Thoracic aorta (tissue), 2 donors: ENCODE data around the gene SAPCD2. TPM values are rescaled to one million over a fixed set of nuclear protein-coding genes. Genes with fewer than 3 reads are reported as not detected.
A peak's percentile ranks its signal among the peaks of the same experiment; 100 is the strongest.

Experiments
- ATAC-seq: fragments of 150-250 bp; one replicate; pipeline ENCODE4 v1.8.0; 2017; ENCODE audit warnings: low read depth; ENCODE audit not compliant: insufficient number of reproducible peaks, low FRiP score
- DNase-seq: peaks from one replicate; pipeline ENCODE4 v3.0.0-alpha.2; 2020; ENCODE audit warnings: low spot score
- H3K27ac ChIP-seq, 2 donors: fragments of 200-600 bp; sonication (generic); 1 replicate in 1 of 2; 2 replicates in 1 of 2; pipeline ENCODE4 v1.5.1; 2016; ENCODE audit warnings: mild to moderate bottlenecking in 2 of 2, moderate library complexity in 2 of 2
- H3K27me3 ChIP-seq: fragments of 200-600 bp; sonication (generic); replicated peaks from 2 replicates; pipeline ENCODE4 v1.6.0; 2016; ENCODE audit warnings: mild to moderate bottlenecking; ENCODE audit not compliant: insufficient read depth
- H3K36me3 ChIP-seq: fragments of 200-600 bp; sonication (generic); one replicate; pipeline ENCODE4 v1.5.1; 2016
- H3K4me1 ChIP-seq, 2 donors: fragments of 200-600 bp; sonication (generic); 1 replicate in 1 of 2; 2 replicates in 1 of 2; pipeline versions ENCODE4 v1.5.1 to v1.6.0; 2016; ENCODE audit warnings: low read depth in 2 of 2, mild to moderate bottlenecking in 1 of 2; ENCODE audit not compliant: control insufficient read depth in 1 of 2
- H3K4me3 ChIP-seq: fragments of 200-600 bp; sonication (generic); 2 replicates; pipeline ENCODE4 v1.5.1; 2016; ENCODE audit warnings: mild to moderate bottlenecking
- H3K9me3 ChIP-seq: fragments of 200-600 bp; sonication (generic); 2 replicates; pipeline ENCODE4 v1.5.1; 2016
- total RNA-seq, 2 donors: library from RNA; depleted of rRNA; stranded (reverse); fragments of >200 nt; gene quantifications; one replicate each; pipeline versions ENCODE4 v1.1.0 to v1.2.3, GENCODE V29; 2016
- TF ChIP-seq, protein P1 (sequence below): fragments of 200-600 bp; sonication (generic); IDR thresholded peaks from one replicate; pipeline ENCODE4 v1.5.1; 2019; ENCODE audit warnings: antibody characterized with exemption

Gene SAPCD2
- total RNA-seq, 2 donors from 2014 or later: 0.41 to 0.92 TPM

DNA sequence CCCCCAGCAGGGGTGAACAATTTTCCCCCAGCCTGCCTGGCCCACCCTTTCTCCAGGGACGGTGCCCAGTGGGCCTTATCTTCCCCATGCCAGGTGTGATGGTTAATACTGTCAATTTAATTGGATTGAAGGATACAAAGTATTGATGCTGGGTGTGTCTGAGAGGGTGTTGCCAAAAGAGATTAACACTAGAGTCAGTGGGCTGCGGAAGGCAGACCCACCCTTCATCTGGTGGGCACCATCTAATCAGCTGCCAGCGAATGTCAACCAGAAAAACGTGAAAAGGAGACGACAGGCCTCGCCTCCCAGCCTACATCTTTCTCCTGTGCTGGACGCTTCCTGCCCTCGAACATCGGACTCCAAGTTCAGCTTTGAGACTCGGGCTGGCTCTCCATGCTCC lies 32.9 kb downstream of the SAPCD2 start:
- TF ChIP-seq, protein P1, sequence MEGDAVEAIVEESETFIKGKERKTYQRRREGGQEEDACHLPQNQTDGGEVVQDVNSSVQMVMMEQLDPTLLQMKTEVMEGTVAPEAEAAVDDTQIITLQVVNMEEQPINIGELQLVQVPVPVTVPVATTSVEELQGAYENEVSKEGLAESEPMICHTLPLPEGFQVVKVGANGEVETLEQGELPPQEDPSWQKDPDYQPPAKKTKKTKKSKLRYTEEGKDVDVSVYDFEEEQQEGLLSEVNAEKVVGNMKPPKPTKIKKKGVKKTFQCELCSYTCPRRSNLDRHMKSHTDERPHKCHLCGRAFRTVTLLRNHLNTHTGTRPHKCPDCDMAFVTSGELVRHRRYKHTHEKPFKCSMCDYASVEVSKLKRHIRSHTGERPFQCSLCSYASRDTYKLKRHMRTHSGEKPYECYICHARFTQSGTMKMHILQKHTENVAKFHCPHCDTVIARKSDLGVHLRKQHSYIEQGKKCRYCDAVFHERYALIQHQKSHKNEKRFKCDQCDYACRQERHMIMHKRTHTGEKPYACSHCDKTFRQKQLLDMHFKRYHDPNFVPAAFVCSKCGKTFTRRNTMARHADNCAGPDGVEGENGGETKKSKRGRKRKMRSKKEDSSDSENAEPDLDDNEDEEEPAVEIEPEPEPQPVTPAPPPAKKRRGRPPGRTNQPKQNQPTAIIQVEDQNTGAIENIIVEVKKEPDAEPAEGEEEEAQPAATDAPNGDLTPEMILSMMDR: no peak
- H3K9me3 ChIP-seq: no peaks in the 10 kb centered on the region
- H3K4me1 ChIP-seq: no peaks in the 10 kb centered on the region
- H3K36me3 ChIP-seq: peaks cover 10% of the 10 kb centered on the region
- H3K4me3 ChIP-seq: no peak overlapping the region
- ATAC-seq (no peak), DNase-seq (no peak)
- H3K27ac ChIP-seq: no peak overlapping the region
- H3K27me3 ChIP-seq: no peaks in the 10 kb centered on the region

DNA sequence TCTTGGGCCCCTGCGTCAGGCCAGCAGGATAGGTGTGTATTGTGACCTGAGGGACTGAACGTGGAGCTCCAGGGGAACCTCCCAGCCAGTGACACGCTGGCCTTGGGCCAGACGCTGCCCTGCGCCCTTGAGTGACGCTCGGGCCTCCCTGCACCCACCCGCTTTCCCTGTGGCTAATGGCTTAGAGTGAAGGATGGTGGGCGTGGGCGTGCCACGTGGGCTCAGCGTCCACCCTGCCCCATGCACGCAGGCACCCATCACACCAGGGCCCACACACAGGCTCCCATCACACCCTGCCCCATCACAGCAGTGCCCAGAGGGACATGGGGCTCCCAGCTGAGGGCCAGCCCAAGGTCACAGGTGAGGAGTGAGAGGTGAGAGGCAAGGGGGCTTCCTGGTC lies 33.3 kb downstream of the SAPCD2 start:
- no peak overlapping the region for H3K27ac ChIP-seq
- TF ChIP-seq, protein P1: no peak
- H3K27me3 ChIP-seq: no peaks in the 10 kb centered on the region
- peaks cover 10% of the 10 kb centered on the region for H3K36me3 ChIP-seq
- no peak overlapping the region for H3K4me3 ChIP-seq
- H3K9me3 ChIP-seq: no peaks in the 10 kb centered on the region
- ATAC-seq (no peak), DNase-seq (no peak)
- H3K4me1 ChIP-seq: no peaks in the 10 kb centered on the region

DNA sequence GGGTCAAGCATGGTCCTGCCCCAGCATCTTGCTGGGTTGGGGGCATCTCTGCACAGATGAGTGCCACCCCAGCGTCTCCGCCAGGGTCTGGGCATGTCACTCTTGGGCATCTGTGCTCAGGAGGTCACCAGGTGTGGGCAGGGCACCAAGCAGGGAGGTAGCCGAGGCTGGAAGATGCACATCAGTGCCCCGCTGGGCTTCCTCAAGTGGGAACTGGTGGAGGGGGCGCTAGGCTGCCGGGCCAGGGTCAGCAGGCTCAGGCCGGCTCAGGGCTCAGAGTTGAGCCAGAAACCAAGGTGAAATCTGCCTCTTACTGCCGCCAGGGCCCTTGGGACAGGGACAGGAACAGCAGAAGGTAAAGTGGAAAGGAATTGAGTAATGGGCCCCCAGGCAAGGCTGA lies 34.4 kb downstream of the SAPCD2 start:
- TF ChIP-seq, protein P1: no peak
- Histone ChIP-seq H3K36me3 (peaks cover 10% of the 10 kb centered on the region), H3K4me1 (no peaks in the 10 kb centered on the region), H3K4me3 (no peak overlapping the region), H3K27ac (no peak overlapping the region), H3K27me3 (no peaks in the 10 kb centered on the region), H3K9me3 (no peaks in the 10 kb centered on the region)
- no peak for DNase-seq
- ATAC-seq: no peak

DNA sequence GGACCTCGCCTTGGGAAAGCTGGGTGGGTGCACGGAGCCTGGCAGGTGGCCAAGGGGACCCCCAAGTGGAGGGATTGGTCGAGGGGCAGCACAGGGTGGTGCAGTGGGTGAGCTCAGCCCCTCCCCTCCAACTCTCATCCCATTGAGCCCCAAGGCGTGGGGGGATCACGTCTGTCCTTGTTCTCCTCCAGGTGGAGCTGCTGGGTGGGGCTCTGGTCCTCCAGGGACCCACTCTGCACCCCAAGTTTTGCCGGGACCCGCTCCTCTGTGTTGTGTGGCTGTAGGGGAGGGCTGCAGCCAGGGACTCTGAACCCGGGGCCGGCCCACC lies 34.9 kb downstream of the SAPCD2 start:
- H3K27me3 ChIP-seq: no peaks in the 10 kb centered on the region
- DNase-seq (no peak), ATAC-seq (no peak)
- no peaks in the 10 kb centered on the region for H3K9me3 ChIP-seq
- H3K36me3 ChIP-seq: peaks cover 10% of the 10 kb centered on the region
- no peak overlapping the region for H3K4me3 ChIP-seq
- H3K4me1 ChIP-seq: no peaks in the 10 kb centered on the region
- TF ChIP-seq, protein P1: no peak
- no peak overlapping the region for H3K27ac ChIP-seq

DNA sequence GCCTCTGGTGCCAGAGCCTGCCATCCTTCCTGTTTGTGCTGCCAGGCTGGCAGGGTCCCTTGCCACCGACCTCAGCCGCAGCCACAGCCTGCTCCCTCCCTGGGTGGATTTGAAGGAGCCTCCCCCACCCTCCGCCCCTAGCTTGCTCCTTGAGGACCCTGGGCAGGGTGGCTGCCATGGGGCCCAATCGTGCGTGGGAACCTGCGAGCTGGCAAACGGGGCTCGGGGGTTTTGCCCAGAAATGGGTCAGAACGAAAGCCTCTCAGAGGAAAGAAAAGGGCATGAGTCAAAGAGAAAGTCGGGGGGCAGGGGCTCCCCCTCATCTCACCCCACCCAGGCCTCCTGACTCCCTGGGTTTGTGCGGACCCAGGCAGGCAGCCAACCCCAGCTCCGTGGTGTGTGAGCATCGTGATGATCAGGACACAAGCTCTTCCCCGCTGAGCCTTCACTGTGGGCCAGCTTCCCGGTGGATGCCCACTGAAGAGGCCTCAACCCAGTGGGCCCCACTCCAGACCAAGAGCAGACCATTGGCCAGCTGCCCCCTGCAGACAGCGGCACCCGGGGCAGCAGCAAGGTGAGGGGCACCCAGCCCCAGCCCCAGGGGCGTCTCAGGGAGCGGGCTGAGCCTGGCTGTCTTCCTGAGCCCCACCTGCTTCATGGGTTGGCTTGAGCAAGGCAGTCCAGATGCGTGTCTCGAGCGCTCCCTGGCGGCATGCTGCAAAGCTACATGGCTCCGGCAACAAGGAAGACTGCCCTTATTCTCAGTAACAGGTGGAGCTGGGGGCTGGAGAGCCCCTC lies 35.4 kb downstream of the SAPCD2 start:
- Histone ChIP-seq H3K4me3 (no peak overlapping the region), H3K36me3 (peaks cover 9% of the 10 kb centered on the region), H3K27me3 (no peaks in the 10 kb centered on the region), H3K27ac (no peak overlapping the region), H3K4me1 (no peaks in the 10 kb centered on the region), H3K9me3 (no peaks in the 10 kb centered on the region)
- ATAC-seq (no peak), DNase-seq (no peak)
- TF ChIP-seq, protein P1: peak; percentile 89
